Gastroesophageal sphincter (tissue), 3 donors: ENCODE results near the gene PIGA.
A peak's percentile ranks its signal among the peaks of the same experiment; 100 is the strongest.

ENCODE experiments used
- EP300 ChIP-seq: sonication (generic); formaldehyde crosslinking; IDR thresholded peaks from one replicate; pipeline ENCODE4 v1.6.1; 2017; ENCODE audit warnings: antibody characterized with exemption, mild to moderate bottlenecking
- POLR2A ChIP-seq, 2 donors: fragments of 450-650 bp; IDR thresholded peaks; one replicate each; pipeline ENCODE4 v1.6.1; 2017; ENCODE audit warnings: antibody characterized with exemption in 2 of 2, mild to moderate bottlenecking in 2 of 2, moderate library complexity in 1 of 2
- POLR2AphosphoS5 ChIP-seq: sonication (generic); formaldehyde crosslinking; IDR thresholded peaks from one replicate; pipeline ENCODE4 v1.6.1; 2017; ENCODE audit warnings: antibody characterized with exemption
- TF ChIP-seq, protein P1 (sequence below), 4 experiments: fragments of 200-600 bp in 2 of 4; fragments of 450-650 bp in 2 of 4; sonication (generic) in 1 of 4; IDR thresholded peaks; one replicate each; pipeline ENCODE4 v1.5.1; 2017 to 2019; ENCODE audit warnings: antibody characterized with exemption in 4 of 4, mild to moderate bottlenecking in 2 of 4, moderate library complexity in 2 of 4

DNA sequence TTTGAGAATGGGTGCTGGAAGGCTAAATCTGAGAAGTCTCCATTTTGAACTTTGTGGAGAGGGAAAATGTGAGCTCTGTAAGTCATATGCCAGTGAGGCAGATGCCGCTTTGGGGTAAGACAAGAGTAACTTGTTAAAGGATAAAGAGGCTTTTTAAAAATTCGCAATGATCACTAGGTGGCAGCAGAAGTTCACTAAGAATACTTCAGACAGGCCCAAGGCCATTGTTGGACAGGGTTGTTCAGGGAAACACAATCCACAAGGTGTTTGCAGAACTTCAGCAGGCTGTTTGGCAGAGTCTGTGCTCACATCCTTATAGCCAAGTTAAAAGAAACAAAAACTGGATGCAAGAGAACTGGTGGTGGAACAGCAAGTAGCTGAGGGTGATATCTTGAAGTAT lies 13.7 kb upstream of the PIGA start:
- TF ChIP-seq, protein P1, sequence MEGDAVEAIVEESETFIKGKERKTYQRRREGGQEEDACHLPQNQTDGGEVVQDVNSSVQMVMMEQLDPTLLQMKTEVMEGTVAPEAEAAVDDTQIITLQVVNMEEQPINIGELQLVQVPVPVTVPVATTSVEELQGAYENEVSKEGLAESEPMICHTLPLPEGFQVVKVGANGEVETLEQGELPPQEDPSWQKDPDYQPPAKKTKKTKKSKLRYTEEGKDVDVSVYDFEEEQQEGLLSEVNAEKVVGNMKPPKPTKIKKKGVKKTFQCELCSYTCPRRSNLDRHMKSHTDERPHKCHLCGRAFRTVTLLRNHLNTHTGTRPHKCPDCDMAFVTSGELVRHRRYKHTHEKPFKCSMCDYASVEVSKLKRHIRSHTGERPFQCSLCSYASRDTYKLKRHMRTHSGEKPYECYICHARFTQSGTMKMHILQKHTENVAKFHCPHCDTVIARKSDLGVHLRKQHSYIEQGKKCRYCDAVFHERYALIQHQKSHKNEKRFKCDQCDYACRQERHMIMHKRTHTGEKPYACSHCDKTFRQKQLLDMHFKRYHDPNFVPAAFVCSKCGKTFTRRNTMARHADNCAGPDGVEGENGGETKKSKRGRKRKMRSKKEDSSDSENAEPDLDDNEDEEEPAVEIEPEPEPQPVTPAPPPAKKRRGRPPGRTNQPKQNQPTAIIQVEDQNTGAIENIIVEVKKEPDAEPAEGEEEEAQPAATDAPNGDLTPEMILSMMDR (IDR thresholded peaks at IDR 0.05), result peak; percentile 9 to 66 (median 50)
- TF ChIP-seq POLR2AphosphoS5 (no peak), POLR2A (IDR thresholded peaks at IDR 0.05) (no peak), EP300 (no peak)
